PC-9 (cell line): ENCODE data around the gene BCAS3. TPM values are rescaled to one million over a fixed set of nuclear protein-coding genes. Genes with fewer than 3 reads are reported as not detected.

Experiments
- BruUV-seq: library from RNA; stranded (reverse); fragments of 400-500 nt; replicated peaks from 2 replicates; lab custom pipeline; 2021; lab: Mats Ljungman, UMichigan
- CTCF ChIA-PET: fragments of 300-600 bp; sonication (Branson Sonifier 250); formaldehyde crosslinking; loops from one replicate; lab custom pipeline; 2022; ENCODE audit warnings: antibody characterized with exemption; lab: Charles Lee
- POLR2A ChIA-PET: fragments of 300-600 bp; sonication (Branson Sonifier 250); formaldehyde crosslinking; loops from one replicate; lab custom pipeline; 2022; ENCODE audit warnings: antibody characterized with exemption; ENCODE audit not compliant: unreplicated experiment; lab: Charles Lee
- DNase-seq, 2 experiments: peaks; one replicate each; pipeline versions ENCODE4 v3.0.0 to v3.0.0-alpha.2; 2015 to 2022; ENCODE audit warnings: mixed read lengths in 1 of 2
- H2AFZ ChIP-seq: fragments of 200-600 bp; sonication (generic); 2 replicates; pipeline ENCODE4 v1.8.1; 2017; ENCODE audit warnings: antibody characterized with exemption
- H3F3A ChIP-seq: fragments of 200-600 bp; sonication (generic); 2 replicates; pipeline ENCODE4 v1.8.1; 2017; ENCODE audit warnings: antibody characterized with exemption, mild to moderate bottlenecking, low read depth; ENCODE audit not compliant: insufficient read depth
- H3K27ac ChIP-seq: fragments of 200-600 bp; sonication (generic); 2 replicates; pipeline ENCODE4 v1.6.1; 2016; ENCODE audit warnings: mixed run types
- H3K27me3 ChIP-seq: fragments of 200-600 bp; sonication (generic); 2 replicates; pipeline ENCODE4 v1.6.1; 2016; ENCODE audit warnings: low read depth, mixed run types; ENCODE audit not compliant: insufficient read depth
- H3K36me3 ChIP-seq: fragments of 200-600 bp; sonication (generic); 2 replicates; pipeline ENCODE4 v1.6.1; 2016; ENCODE audit warnings: low read depth, mixed run types
- H3K4me1 ChIP-seq: fragments of 200-600 bp; sonication (generic); replicated peaks from 2 replicates; pipeline ENCODE4 v1.6.1; 2016; ENCODE audit warnings: mixed run types; ENCODE audit not compliant: insufficient read depth
- H3K4me2 ChIP-seq: fragments of 200-600 bp; sonication (generic); 2 replicates; pipeline ENCODE4 v1.6.1; 2017; ENCODE audit warnings: mixed run types
- H3K4me3 ChIP-seq: fragments of 200-600 bp; sonication (generic); 2 replicates; pipeline ENCODE4 v1.6.1; 2016; ENCODE audit warnings: mixed run types
- H3K79me2 ChIP-seq: fragments of 200-600 bp; sonication (generic); 2 replicates; pipeline ENCODE4 v1.6.1; 2017; ENCODE audit warnings: low read depth, mixed run types
- H3K9me2 ChIP-seq: fragments of 200-600 bp; sonication (generic); 2 replicates; pipeline ENCODE4 v1.8.1; 2017; ENCODE audit warnings: mild to moderate bottlenecking; ENCODE audit not compliant: insufficient read depth
- H3K9me3 ChIP-seq: fragments of 200-600 bp; sonication (generic); 2 replicates; pipeline ENCODE4 v1.8.1; 2016; ENCODE audit warnings: low read depth; ENCODE audit not compliant: insufficient read depth
- H4K20me1 ChIP-seq: fragments of 200-600 bp; sonication (generic); 2 replicates; pipeline ENCODE4 v1.8.1; 2017; ENCODE audit not compliant: insufficient read depth
- CTCF ChIP-seq: fragments of 200-600 bp; sonication (generic); conservative IDR thresholded peaks from 2 replicates; pipeline ENCODE4 v1.6.1; 2017; ENCODE audit warnings: mixed run types, antibody characterized with exemption, mild to moderate bottlenecking, moderate library complexity
- EZH2 ChIP-seq: fragments of 200-600 bp; sonication (generic); IDR thresholded peaks from 2 replicates; pipeline ENCODE4 v1.8.0; 2017; ENCODE audit warnings: antibody characterized with exemption, low read depth
- intact Hi-C: fragments of 100-400 bp; cut with micrococcal nuclease; formaldehyde crosslinking; loops from one replicate; pipeline ENCODE4 v1.10.0; 2022; ENCODE audit not compliant: unreplicated experiment
- total RNA-seq: library from RNA; stranded (reverse); gene quantifications from 2 replicates; pipeline ENCODE4 v1.2.3, GENCODE V29; 2021

The BCAS3 gene
- total RNA-seq, 1 experiment from 2014 or later = 26.0 TPM

GRCh38 chr17:61250335-61250890 lies 572.8 kb downstream of the BCAS3 start:
- H3K36me3 ChIP-seq = no peaks in the 10 kb centered on the region
- no peak overlapping the region for H3K4me2 ChIP-seq
- no peaks in the 10 kb centered on the region for H3K9me2 ChIP-seq
- no peak for TF ChIP-seq EZH2
- TF ChIP-seq CTCF = no peak
- no peaks in the 10 kb centered on the region; the same call in 1 of the 2 replicates for H4K20me1 ChIP-seq
- no peaks in the 10 kb centered on the region for H3K27me3 ChIP-seq
- no peak overlapping the region for H3K27ac ChIP-seq
- H3K4me3 ChIP-seq = no peak overlapping the region
- BruUV-seq = no TSS peak
- CTCF ChIA-PET = interaction anchor here (0.6 kb wide), 1 partner anchor 85 kb away, joined by 3 read pairs; no protein-coding TSS in a partner anchor
- H3K9me3 ChIP-seq = no peaks in the 10 kb centered on the region
- POLR2A ChIA-PET = no interaction called here
- DNase-seq = no peak
- no peaks in the 10 kb centered on the region; the same call in 1 of the 2 replicates for H3F3A ChIP-seq
- H3K4me1 ChIP-seq = no peaks in the 10 kb centered on the region
- H2AFZ ChIP-seq = no peak overlapping the region
- intact Hi-C loops = no loop called here
- no peaks in the 10 kb centered on the region for H3K79me2 ChIP-seq

- Histone ChIP-seq H3K4me1 (no peaks in the 10 kb centered on the region), H3K4me3 (no peak overlapping the region), H3K9me2 (no peaks in the 10 kb centered on the region), H3F3A (no peaks in the 10 kb centered on the region; the same call in 1 of the 2 replicates), H3K27ac (no peak overlapping the region), H3K79me2 (no peaks in the 10 kb centered on the region), H3K36me3 (no peaks in the 10 kb centered on the region), H3K9me3 (no peaks in the 10 kb centered on the region), H4K20me1 (no peaks in the 10 kb centered on the region), H2AFZ (no peak overlapping the region), H3K4me2 (no peak overlapping the region), H3K27me3 (no peaks in the 10 kb centered on the region)
- DNase-seq = no peak
- no TSS peak for BruUV-seq
- ChIA-PET POLR2A (no interaction called here), CTCF (interaction anchor here (0.5 kb wide), 1 partner anchor 431 kb away, joined by 3 read pairs; no protein-coding TSS in a partner anchor)
- TF ChIP-seq CTCF (no peak), EZH2 (no peak)
- intact Hi-C loops = no loop called here
Observed at GRCh38 chr17:61251939-61252865, 574.6 kb downstream of the BCAS3 start.

- no TSS peak for BruUV-seq
- Histone ChIP-seq H3K4me1 (no peaks in the 10 kb centered on the region), H3K9me3 (no peaks in the 10 kb centered on the region), H3K27me3 (no peaks in the 10 kb centered on the region), H3K27ac (no peak overlapping the region), H3F3A (no peaks in the 10 kb centered on the region; the same call in 1 of the 2 replicates), H4K20me1 (no peaks in the 10 kb centered on the region), H3K36me3 (no peaks in the 10 kb centered on the region), H2AFZ (no peak overlapping the region), H3K4me3 (no peak overlapping the region), H3K9me2 (no peaks in the 10 kb centered on the region), H3K4me2 (no peak overlapping the region), H3K79me2 (no peaks in the 10 kb centered on the region)
- TF ChIP-seq EZH2 = no peak
- no peak for TF ChIP-seq CTCF
- DNase-seq = no peak
- intact Hi-C loops = no loop called here
- POLR2A ChIA-PET = no interaction called here
- CTCF ChIA-PET = no interaction called here
Observed at GRCh38 chr17:61253362-61253761, 575.7 kb downstream of the BCAS3 start.
